H1 (cell line): ENCODE data around the gene NECTIN2. TPM values are rescaled to one million over a fixed set of nuclear protein-coding genes. Genes with fewer than 3 reads are reported as not detected.

Source experiments
- CTCF ChIA-PET: fragments of 300-600 bp; sonication (Branson Sonifier 250); formaldehyde crosslinking; loops from one replicate; lab custom pipeline; 2021; ENCODE audit not compliant: partially characterized antibody; lab: Charles Lee
- POLR2A ChIA-PET: fragments of 300-600 bp; sonication (Branson Sonifier 250); formaldehyde crosslinking; loops from one replicate; lab custom pipeline; 2021; ENCODE audit warnings: inconsistent platforms; ENCODE audit not compliant: partially characterized antibody; lab: Charles Lee
- DNase-seq, 2 experiments: peaks; one replicate each; pipeline versions ENCODE4 v3.0.0 to v3.0.0-alpha.2; 2010 to 2022; ENCODE audit warnings: low spot score in 2 of 2, low read depth in 1 of 2, mixed read lengths in 1 of 2
- FAIRE-seq: peaks from 2 replicates; lab custom pipeline; 2011; peaks lifted over from hg19 to GRCh38; lab: Jason Lieb, UNC
- H2AFZ ChIP-seq: 2 replicates; pipeline ENCODE4 v1.8.1; 2012; ENCODE audit warnings: low read length, inconsistent platforms
- H2AK5ac ChIP-seq: 2 replicates; pipeline ENCODE4 v1.6.1; 2013; ENCODE audit warnings: low read depth, low read length
- H2BK120ac ChIP-seq: replicated peaks from 2 replicates; pipeline ENCODE3; 2013; ENCODE audit warnings: low read depth, low read length, inconsistent platforms
- H2BK12ac ChIP-seq: 2 replicates; pipeline ENCODE4 v1.6.1; 2013; ENCODE audit warnings: low read depth, low read length
- H2BK15ac ChIP-seq: 2 replicates; pipeline ENCODE4 v1.6.1; 2013; ENCODE audit warnings: low read length
- H2BK20ac ChIP-seq: 2 replicates; pipeline ENCODE4 v1.6.1; 2013; ENCODE audit warnings: low read length
- H2BK5ac ChIP-seq: 2 replicates; pipeline ENCODE4 v1.6.1; 2013; ENCODE audit warnings: low read depth, low read length
- H3K14ac ChIP-seq: 2 replicates; pipeline ENCODE4 v1.6.1; 2013; ENCODE audit warnings: inconsistent platforms; ENCODE audit not compliant: insufficient read length
- H3K18ac ChIP-seq: 2 replicates; pipeline ENCODE4 v1.6.1; 2013; ENCODE audit warnings: low read length; ENCODE audit errors: extremely low read depth
- H3K23ac ChIP-seq: 2 replicates; pipeline ENCODE4 v1.6.1; 2013; ENCODE audit warnings: inconsistent platforms; ENCODE audit not compliant: insufficient read length
- H3K23me2 ChIP-seq: 2 replicates; pipeline ENCODE4 v1.6.1; 2013; ENCODE audit warnings: low read depth, low read length
- H3K27ac ChIP-seq: 2 replicates; pipeline ENCODE4 v1.6.1; 2011; ENCODE audit warnings: low read depth, low read length, inconsistent platforms
- H3K27me3 ChIP-seq, 4 experiments: replicated peaks in 1 of 4; 1 replicate in 1 of 4; 2 replicates in 3 of 4; pipeline versions ENCODE4 v1.6.1 to v1.8.1; 2011 to 2013; ENCODE audit warnings: low read length in 3 of 4, mild to moderate bottlenecking in 3 of 4, inconsistent platforms in 2 of 4, mixed read lengths in 2 of 4, moderate library complexity in 1 of 4; ENCODE audit not compliant: control insufficient read depth in 3 of 4, insufficient read depth in 3 of 4; ENCODE audit errors: extremely low read depth in 1 of 4
- H3K36me3 ChIP-seq, 4 experiments: 2 replicates each; pipeline versions ENCODE4 v1.6.1 to v1.8.1; 2011 to 2013; ENCODE audit warnings: mild to moderate bottlenecking in 4 of 4, low read length in 3 of 4, moderate library complexity in 2 of 4, control low read depth in 1 of 4, inconsistent platforms in 1 of 4; ENCODE audit not compliant: insufficient read depth in 4 of 4, control insufficient read depth in 2 of 4
- H3K4ac ChIP-seq: replicated peaks from 2 replicates; pipeline ENCODE3; 2013; ENCODE audit warnings: low read length, low read depth, mixed read lengths, inconsistent platforms; ENCODE audit not compliant: insufficient read length
- H3K4me1 ChIP-seq, 4 experiments: replicated peaks in 1 of 4; 1 replicate in 1 of 4; 2 replicates in 3 of 4; pipeline versions ENCODE4 v1.6.1 to v1.8.1; 2011 to 2013; ENCODE audit warnings: low read length in 3 of 4, inconsistent platforms in 2 of 4, mixed read lengths in 1 of 4; ENCODE audit not compliant: insufficient read depth in 4 of 4, control insufficient read depth in 3 of 4
- H3K4me2 ChIP-seq, 2 experiments: 2 replicates each; pipeline versions ENCODE4 v1.6.1 to v1.8.1; 2011 to 2013; ENCODE audit warnings: low read depth in 2 of 2, low read length in 2 of 2, control low read depth in 1 of 2, inconsistent platforms in 1 of 2, mild to moderate bottlenecking in 1 of 2; ENCODE audit not compliant: insufficient read depth in 1 of 2
- H3K4me3 ChIP-seq, 4 experiments: fragments of 200-600, 300-600 bp in 1 of 4; sonication (generic), shearing (Covaris generic), sonication (Bioruptor Twin) in 1 of 4; 2 replicates each; pipeline versions ENCODE4 v1.5.1 to v1.8.1; 2011 to 2016; ENCODE audit warnings: low read length in 4 of 4, low read depth in 3 of 4, control low read depth in 2 of 4, inconsistent platforms in 2 of 4, mild to moderate bottlenecking in 2 of 4, mixed read lengths in 1 of 4, moderate library complexity in 1 of 4; ENCODE audit not compliant: insufficient read depth in 2 of 4; ENCODE audit errors: extremely low read depth in 1 of 4
- H3K56ac ChIP-seq: replicated peaks from 2 replicates; pipeline ENCODE3; 2013; ENCODE audit warnings: low read depth, mild to moderate bottlenecking, mixed read lengths, low read length, inconsistent platforms; ENCODE audit not compliant: insufficient read length
- H3K79me1 ChIP-seq: 2 replicates; pipeline ENCODE4 v1.6.1; 2013; ENCODE audit warnings: low read depth, low read length, control low read depth
- H3K79me2 ChIP-seq, 2 experiments: 2 replicates each; pipeline versions ENCODE4 v1.6.1 to v1.8.1; 2012 to 2013; ENCODE audit warnings: low read length in 2 of 2, mild to moderate bottlenecking in 2 of 2, inconsistent platforms in 1 of 2; ENCODE audit not compliant: insufficient read depth in 2 of 2, control insufficient read depth in 1 of 2
- H3K9ac ChIP-seq, 4 experiments: replicated peaks in 1 of 4; 1 replicate in 1 of 4; 2 replicates in 3 of 4; pipeline versions ENCODE4 v1.6.1 to v1.8.1; 2011 to 2013; ENCODE audit warnings: low read depth in 3 of 4, low read length in 3 of 4, control low read depth in 2 of 4, mild to moderate bottlenecking in 2 of 4, moderate library complexity in 2 of 4, inconsistent platforms in 1 of 4; ENCODE audit errors: extremely low read depth in 1 of 4
- H3K9me3 ChIP-seq, 2 experiments: 2 replicates each; pipeline versions ENCODE4 v1.6.1 to v1.8.1; 2012 to 2013; ENCODE audit warnings: mild to moderate bottlenecking in 2 of 2, moderate library complexity in 2 of 2, control low read depth in 1 of 2, inconsistent platforms in 1 of 2, low read depth in 1 of 2, low read length in 1 of 2, mixed read lengths in 1 of 2; ENCODE audit not compliant: insufficient read depth in 2 of 2
- H4K20me1 ChIP-seq, 2 experiments: replicated peaks in 1 of 2; 2 replicates each; pipeline versions ENCODE3 to v1.8.1; 2011 to 2013; ENCODE audit warnings: inconsistent platforms in 2 of 2, low read length in 2 of 2, mild to moderate bottlenecking in 1 of 2; ENCODE audit not compliant: insufficient read depth in 2 of 2, control insufficient read depth in 1 of 2
- H4K5ac ChIP-seq: 2 replicates; pipeline ENCODE4 v1.6.1; 2013; ENCODE audit warnings: low read length, low read depth, mixed read lengths, inconsistent platforms; ENCODE audit not compliant: insufficient read length
- H4K8ac ChIP-seq: 2 replicates; pipeline ENCODE4 v1.8.0; 2013; ENCODE audit warnings: mild to moderate bottlenecking, moderate library complexity, low read length, inconsistent platforms; ENCODE audit not compliant: insufficient read depth; ENCODE audit errors: extremely low read depth
- H4K91ac ChIP-seq: replicated peaks from 2 replicates; pipeline ENCODE3; 2013; ENCODE audit warnings: low read length, mixed read lengths, inconsistent platforms; ENCODE audit not compliant: insufficient read length
- BCL11A ChIP-seq, 2 experiments: IDR thresholded peaks; one replicate each; pipeline ENCODE4 v1.6.1; 2011; ENCODE audit warnings: low read depth in 2 of 2, low read length in 2 of 2, mild to moderate bottlenecking in 2 of 2
- CBX5 ChIP-seq: fragments of 300-800, 300-1000 bp; sonication (generic); IDR thresholded peaks from 2 replicates; pipeline ENCODE4 v1.7.1; 2016; ENCODE audit warnings: antibody characterized with exemption, low read length, low read depth
- E2F6 ChIP-seq: IDR thresholded peaks from 2 replicates; pipeline ENCODE4 v1.6.1; 2012; ENCODE audit warnings: inconsistent platforms
- GTF2F1 ChIP-seq: IDR thresholded peaks from 2 replicates; pipeline ENCODE4 v1.6.1; 2012; ENCODE audit warnings: low read depth, low read length, improper control_type of control experiment, borderline replicate concordance
- JUND ChIP-seq: IDR thresholded peaks from 2 replicates; pipeline ENCODE4 v1.6.1; 2011; ENCODE audit warnings: mild to moderate bottlenecking, improper control_type of control experiment, low read length
- NRF1 ChIP-seq: IDR thresholded peaks from 2 replicates; pipeline ENCODE4 v1.6.1; 2011; ENCODE audit warnings: mild to moderate bottlenecking, low read depth, low read length, improper control_type of control experiment
- RBBP5 ChIP-seq: IDR thresholded peaks from 2 replicates; pipeline ENCODE4 v1.7.1; 2012; ENCODE audit warnings: low read depth, mild to moderate bottlenecking, inconsistent platforms, low read length, moderate library complexity, borderline replicate concordance
- RXRA ChIP-seq: IDR thresholded peaks from 2 replicates; pipeline ENCODE4 v1.6.1; 2011; ENCODE audit warnings: low read depth, mild to moderate bottlenecking, low read length, moderate library complexity; ENCODE audit not compliant: insufficient read depth
- SIX5 ChIP-seq: IDR thresholded peaks from 2 replicates; pipeline ENCODE4 v1.6.1; 2011; ENCODE audit warnings: mild to moderate bottlenecking, low read depth, low read length
- SUZ12 ChIP-seq: fragments of 200-600 bp; sonication (generic); IDR thresholded peaks from 2 replicates; pipeline ENCODE4 v1.6.1; 2012; ENCODE audit warnings: mild to moderate bottlenecking, inconsistent platforms, low read length, moderate library complexity, mixed read lengths
- TAF7 ChIP-seq: optimal IDR thresholded peaks from 2 replicates; pipeline ENCODE3; 2011; ENCODE audit warnings: low read depth, mild to moderate bottlenecking, inconsistent platforms, low read length, moderate library complexity, borderline replicate concordance
- YY1 ChIP-seq: IDR thresholded peaks from 2 replicates; pipeline ENCODE4 v1.6.1; 2011; ENCODE audit warnings: low read depth, mild to moderate bottlenecking, low read length
- WGBS, 2 experiments: shearing (Covaris generic) in 1 of 2; methylation state at CpG; one replicate each; pipeline versions ENCODE4 v1.1.6 to v1.1.7; 2013 to 2015; ENCODE audit warnings: low lambda C conversion rate in 2 of 2, mixed read lengths in 2 of 2, inconsistent platforms in 1 of 2, low coverage in 1 of 2, missing lambda C conversion rate in 1 of 2; ENCODE audit not compliant: insufficient replicate concordance in 2 of 2, insufficient coverage in 1 of 2, insufficient read length in 1 of 2; ENCODE audit errors: extremely low coverage in 1 of 2, missing lambda C conversion rate in 1 of 2; 5-methylcytosine and 5-hydroxymethylcytosine counted together
- polyA plus RNA-seq, 7 experiments: library from polyadenylated mRNA; depleted of rRNA in 3 of 7; stranded (reverse) in 5 of 7; unstranded in 2 of 7; fragments of >200 nt in 5 of 7; fragments of 200-250 nt in 2 of 7; gene quantifications; 1 replicate in 5 of 7; 2 replicates in 1 of 7; 4 replicates in 1 of 7; pipeline versions ENCODE4 v1.2.1 to v1.2.3, GENCODE V29; 2011 to 2013; ENCODE audit warnings: missing spikeins in 2 of 7, mixed read lengths in 2 of 7
- total RNA-seq: library from RNA; stranded (reverse); fragmentation: NEBNext Ultra II Directional; extraction: Animal tissue kit (Norgen Biotek cat#: 25700); gene quantifications from 2 replicates; pipeline ENCODE4 v1.2.1, GENCODE V29; 2021

Gene NECTIN2
- total and polyA plus RNA-seq, 2 of the 8 experiments (the other 6 are each of a cell fraction or from before 2014, with no cell fraction given) = 184 to 237 TPM

GRCh38 chr19:44869733-44870470, 23.8 kb downstream of the NECTIN2 start:
- Histone ChIP-seq H4K8ac (no peak overlapping the region), H3K4me1 (no peaks in the 10 kb centered on the region), H4K20me1 (peaks cover 6 to 25% of the 10 kb centered on the region in 2 experiments), H3K79me2 (no peaks in the 10 kb centered on the region; a peak in 1 of 4 replicates), H2AFZ (no peak overlapping the region), H3K56ac (no peak overlapping the region), H3K14ac (no peak overlapping the region), H3K79me1 (no peaks in the 10 kb centered on the region), H3K9me3 (no peaks in the 10 kb centered on the region), H2BK5ac (no peak overlapping the region), H4K5ac (no peak overlapping the region), H3K4me2 (no peak overlapping the region), H3K4ac (no peak overlapping the region), H2AK5ac (no peak overlapping the region), H3K27me3 (no peaks in the 10 kb centered on the region), H3K18ac (no peak overlapping the region), H2BK120ac (no peak overlapping the region), H3K4me3 (no peak overlapping the region), H2BK15ac (no peak overlapping the region), H3K9ac (no peak overlapping the region), H3K23me2 (no peaks in the 10 kb centered on the region; the same call in 1 of the 2 replicates), H2BK12ac (no peak overlapping the region), H3K23ac (no peak overlapping the region), H3K36me3 (peaks cover 30 to 65% (median 47%) of the 10 kb centered on the region in 4 experiments), H3K27ac (no peak overlapping the region), H4K91ac (no peak overlapping the region), H2BK20ac (no peak overlapping the region)
- CTCF ChIA-PET = interaction anchor here (0.6 to 1.2 kb wide), 5 partner anchors 17 to 277 kb away, joined by 3 to 5 read pairs (median 3); no protein-coding TSS in a partner anchor
- WGBS, 2 experiments = 91% methylated on average over 13 of the region's 13 CpGs; no CpG with 5 or more reads in 1 of the 2 experiments
- DNase-seq = no peak
- POLR2A ChIA-PET = interaction anchor here (0.6 to 4.0 kb wide), 5 partner anchors 13 to 130 kb away, joined by 3 to 23 read pairs (median 7); no protein-coding TSS in a partner anchor
- FAIRE-seq = no peak
- TF ChIP-seq RBBP5 = no peak
- no peak for TF ChIP-seq TAF7
- no peak for TF ChIP-seq GTF2F1
- no peak for TF ChIP-seq SUZ12
- no peak for TF ChIP-seq SIX5
- TF ChIP-seq CBX5 = no peak
- TF ChIP-seq BCL11A (IDR thresholded peaks at IDR 0.05; ENCODE audit: low read depth in 2 of 2, low read length in 2 of 2) = no peak
- no peak for TF ChIP-seq RXRA
- no peak for TF ChIP-seq YY1
- no peak for TF ChIP-seq NRF1
- TF ChIP-seq JUND = no peak
- TF ChIP-seq E2F6 = no peak
